Esophagus squamous epithelium (tissue), 4 donors: ENCODE data around the gene PPP2R5C.

Source experiments
- CTCF ChIP-seq, 6 experiments: fragments of 450-650 bp in 4 of 6; fragments of 200-600 bp in 2 of 6; sonication (generic) in 2 of 6; IDR thresholded peaks; one replicate each; pipeline ENCODE4 v1.5.1; 2016 to 2019; ENCODE audit warnings: antibody characterized with exemption in 6 of 6, mild to moderate bottlenecking in 4 of 6, moderate library complexity in 4 of 6
- POLR2A ChIP-seq, 4 donors: fragments of 450-650 bp; IDR thresholded peaks; one replicate each; pipeline ENCODE4 v1.6.1; 2017; ENCODE audit warnings: antibody characterized with exemption in 4 of 4, mild to moderate bottlenecking in 4 of 4, moderate library complexity in 3 of 4

DNA sequence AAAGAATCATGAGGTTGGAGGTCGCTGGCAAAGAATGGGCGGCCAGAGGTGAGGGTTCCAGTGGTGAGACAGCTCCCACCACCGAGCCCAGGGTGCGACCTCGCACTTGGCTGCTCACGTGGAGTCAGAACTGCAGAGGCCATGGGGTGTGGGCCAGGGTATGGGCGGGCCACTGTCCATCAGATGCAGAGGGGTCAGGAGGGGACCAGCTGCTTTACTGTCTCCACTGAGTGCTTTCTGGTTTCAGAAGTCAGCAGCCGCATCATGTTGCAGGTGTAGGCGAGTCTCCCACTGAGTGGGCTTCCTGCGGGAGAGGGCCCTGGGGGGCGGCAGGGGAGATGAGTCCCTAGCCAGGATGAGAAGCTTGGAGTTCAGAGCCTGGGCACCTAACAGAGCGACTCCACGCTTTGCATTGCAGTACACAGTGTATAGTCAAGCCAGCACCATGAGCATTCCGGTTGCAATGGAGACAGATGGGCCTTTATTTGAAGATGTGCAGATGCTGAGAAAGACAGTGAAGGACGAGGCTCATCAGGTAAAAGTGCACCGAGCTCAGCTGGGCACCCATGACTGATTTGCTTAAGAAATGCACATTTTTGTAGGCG lies 156.0 kb downstream of the PPP2R5C start:
- TF ChIP-seq CTCF (IDR thresholded peaks at IDR 0.05): no peak
- TF ChIP-seq POLR2A (IDR thresholded peaks at IDR 0.05): no peak
